NCI-H146 treated with DMSO at 0.1 percent for 48 hours (cell line): ENCODE results near the gene CDH15.
"Not testable (repeated sequence)": the region's sequence is repeated elsewhere in the genome, so short reads cannot be mapped to it uniquely, and the experiment has no call there.

Source experiments
- DNase-seq: peaks from one replicate; lab custom pipeline; 2025; ENCODE audit not compliant: unreplicated experiment; lab: John Stamatoyannopoulos, UW

CDH15 gene

DNA sequence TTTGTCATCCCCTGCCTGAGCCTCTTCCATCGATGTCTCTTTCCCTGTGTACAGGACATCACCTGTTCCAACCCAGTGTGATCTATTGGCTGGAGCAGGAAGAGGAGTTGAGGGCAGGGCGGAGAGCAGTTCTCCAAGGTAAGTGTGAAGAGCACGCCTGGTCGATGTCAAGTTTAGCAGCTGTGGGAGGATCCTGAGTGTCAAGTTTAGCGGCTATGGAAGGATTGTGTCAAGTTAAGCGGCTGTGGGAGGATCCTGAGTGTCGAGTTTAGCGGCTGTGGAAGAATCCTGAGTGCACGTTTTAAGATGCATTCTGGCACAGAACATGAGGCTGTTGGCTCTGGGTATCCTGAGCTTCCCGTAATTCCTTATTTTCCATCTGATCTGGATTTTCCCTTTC, 53.1 kb downstream of the CDH15 start:
- no peak for DNase-seq

DNA sequence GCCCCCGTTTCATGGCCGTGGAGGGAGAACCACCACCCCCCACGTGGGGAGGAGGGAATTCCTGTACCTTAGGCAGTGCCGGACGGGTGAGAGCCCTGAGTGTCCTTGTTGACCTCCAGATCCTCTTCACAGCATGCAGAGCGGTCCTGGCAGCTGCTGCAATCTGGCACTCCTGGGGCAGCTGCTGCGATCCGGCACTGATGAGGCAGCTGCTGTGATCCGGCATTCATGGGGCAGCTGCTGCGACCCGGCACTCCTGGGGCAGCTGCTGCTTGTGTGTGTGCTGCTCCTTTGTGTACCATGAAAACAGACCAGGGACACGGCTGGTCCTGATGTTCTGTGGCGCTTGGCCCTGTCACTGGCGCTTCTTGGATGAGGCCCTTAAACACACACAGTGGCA, 58.7 kb downstream of the CDH15 start:
- DNase-seq, result no peak

DNA sequence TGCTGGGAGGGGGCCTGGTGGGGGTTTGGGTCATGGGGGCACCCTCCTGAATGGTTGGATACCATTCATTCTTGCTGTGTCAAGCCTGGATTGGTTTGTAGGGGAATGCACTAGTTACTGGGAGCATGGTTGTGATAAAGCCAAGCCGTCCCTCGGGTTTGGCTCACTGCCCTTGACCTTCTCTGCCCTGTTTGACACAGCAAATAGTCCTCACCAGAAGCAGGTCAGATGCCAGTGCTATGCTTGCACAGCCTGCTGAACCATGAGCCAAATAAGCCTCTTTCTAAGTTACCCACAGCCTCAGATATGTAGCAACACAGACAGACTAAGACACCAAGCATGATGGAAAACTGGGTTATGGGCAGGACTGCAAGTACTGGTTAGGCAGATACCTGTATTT, 60.6 kb downstream of the CDH15 start:
- DNase-seq, result no peak

DNA sequence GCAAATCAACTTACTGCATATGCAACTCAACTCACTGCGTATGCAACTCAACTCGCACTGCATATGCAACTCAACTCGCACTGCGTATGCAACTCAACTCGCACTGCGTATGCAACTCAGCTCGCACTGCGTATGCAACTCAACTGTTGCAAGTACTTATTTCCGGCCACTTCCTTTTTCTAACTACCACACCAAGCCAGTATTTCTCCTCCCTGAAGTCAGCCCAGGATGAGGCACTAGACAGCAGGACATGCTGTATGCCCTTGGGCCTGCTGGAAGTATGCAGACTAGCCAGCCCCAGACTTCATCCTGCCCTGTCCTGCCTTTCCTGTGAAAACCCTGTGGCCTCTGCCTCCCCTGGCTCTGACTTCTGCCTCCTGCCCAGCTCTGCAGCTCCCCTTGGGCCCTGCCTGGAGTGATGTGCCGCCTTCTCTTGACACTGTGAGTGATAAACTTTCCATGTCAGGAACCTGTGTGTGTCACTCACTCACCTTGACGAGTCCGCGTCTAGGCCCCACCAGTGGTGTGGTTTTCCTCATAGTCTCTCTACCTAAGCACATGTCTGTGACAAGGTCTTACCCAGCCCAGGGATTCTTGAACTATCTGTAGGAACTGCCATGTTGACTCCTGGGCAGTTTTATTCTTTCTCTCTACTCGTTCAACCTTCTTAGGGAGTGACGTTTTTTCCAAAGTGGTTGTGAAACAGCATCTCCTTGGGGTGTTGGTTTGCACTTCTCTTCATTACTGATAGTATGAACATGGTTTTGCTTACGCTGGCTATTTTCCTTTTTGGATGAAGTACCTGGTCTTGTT, 62.3 kb downstream of the CDH15 start:
- DNase-seq, result no peak

DNA sequence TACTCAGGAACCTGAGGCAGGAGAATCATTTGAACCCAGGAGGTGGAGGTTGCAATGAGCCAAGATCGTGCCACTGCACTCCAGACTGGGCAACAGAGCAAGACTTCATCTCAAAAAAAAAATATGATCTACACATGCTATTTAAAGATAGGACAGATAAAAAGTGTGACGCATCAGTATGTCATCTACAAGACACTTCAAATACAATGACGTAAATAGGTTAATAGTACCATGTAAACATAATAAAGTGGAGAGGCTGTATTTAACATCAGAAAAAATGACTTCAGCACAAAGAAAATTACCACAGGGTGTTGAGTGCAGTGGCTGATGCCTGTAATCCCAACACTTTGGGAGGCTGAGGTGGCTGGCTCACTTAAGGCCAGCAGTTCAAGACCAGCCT, 66.2 kb downstream of the CDH15 start:
- no peak for DNase-seq

DNA sequence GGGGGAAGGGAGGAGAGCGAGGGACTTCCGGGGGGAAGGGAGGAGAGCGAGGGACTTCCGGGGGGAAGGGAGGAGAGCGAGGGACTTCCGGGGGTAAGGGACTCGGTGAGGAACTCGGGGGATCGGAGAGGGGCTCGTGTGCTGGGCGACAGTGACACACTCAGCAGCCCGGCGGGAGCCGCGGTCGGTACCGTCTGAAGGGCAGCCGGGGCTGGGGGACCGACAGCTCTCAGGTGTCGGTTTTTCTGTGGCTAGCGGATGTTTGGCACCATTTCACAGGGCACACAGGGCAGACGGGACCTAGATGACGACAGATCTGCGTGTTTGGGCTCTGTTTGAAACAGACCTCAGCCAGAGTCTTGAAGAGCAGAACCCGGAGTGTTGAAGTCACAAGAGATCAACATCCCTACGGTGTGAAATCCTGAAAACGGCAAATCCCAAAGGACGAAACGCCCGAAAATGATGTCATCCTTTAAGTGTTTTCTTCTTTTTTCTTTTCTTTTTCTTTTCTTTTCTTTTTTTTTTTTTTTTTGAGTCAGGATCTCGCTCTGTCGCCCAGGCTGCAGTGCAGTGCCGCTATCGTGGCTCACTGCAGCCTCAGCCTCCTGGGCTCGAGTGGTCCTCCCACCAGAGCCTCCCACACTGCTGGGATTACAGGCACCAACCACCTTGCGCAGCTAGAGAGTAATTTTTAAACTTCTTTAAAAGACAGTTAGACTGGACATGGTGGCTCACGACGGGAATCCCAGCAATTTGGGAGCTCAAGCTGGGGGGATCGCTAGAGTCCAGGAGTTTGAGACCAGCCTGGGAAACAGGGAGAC, 69.8 kb downstream of the CDH15 start:
- peak; percentile 24 for DNase-seq

DNA sequence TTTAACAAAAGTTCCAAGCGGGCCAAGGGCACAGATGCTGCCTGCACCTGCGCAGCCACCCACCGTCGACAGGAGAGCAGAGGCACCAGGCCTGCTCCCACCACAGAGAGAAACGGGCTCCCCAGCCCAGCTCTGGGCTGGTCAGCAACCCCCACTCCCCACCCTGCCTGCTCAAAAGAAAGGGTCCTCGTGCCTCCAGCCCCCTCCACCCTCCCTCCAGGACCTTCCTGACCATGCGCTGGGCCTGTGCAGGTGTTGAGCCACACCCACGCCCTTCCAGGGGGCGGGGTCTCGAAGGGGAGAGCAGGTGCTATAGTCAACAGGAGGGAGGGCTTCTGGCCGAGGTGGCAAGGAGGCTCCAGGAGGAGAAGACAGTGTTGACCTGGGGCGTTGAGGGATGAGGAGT, 71.2 kb downstream of the CDH15 start:
- DNase-seq, result no peak

DNA sequence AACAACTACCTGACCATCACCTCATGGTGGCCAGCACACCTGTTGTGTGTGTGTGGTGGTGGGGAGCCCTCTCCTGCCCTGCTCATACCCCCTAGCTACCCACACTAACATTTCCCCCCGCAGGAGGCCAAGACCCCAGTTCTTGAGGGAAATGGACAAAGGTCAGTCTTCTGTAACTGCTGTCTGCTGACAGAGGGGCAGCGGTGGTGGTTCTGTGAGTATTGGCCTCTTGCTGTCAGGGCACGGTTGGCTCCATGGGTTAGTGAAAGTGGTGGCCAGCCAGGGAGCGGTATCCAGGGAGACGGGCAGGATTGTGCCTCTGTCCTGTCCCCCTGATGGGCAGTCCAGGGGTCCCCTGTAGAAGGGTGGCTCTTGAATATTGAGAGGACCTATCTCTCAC, 72.1 kb downstream of the CDH15 start:
- DNase-seq, result no peak

DNA sequence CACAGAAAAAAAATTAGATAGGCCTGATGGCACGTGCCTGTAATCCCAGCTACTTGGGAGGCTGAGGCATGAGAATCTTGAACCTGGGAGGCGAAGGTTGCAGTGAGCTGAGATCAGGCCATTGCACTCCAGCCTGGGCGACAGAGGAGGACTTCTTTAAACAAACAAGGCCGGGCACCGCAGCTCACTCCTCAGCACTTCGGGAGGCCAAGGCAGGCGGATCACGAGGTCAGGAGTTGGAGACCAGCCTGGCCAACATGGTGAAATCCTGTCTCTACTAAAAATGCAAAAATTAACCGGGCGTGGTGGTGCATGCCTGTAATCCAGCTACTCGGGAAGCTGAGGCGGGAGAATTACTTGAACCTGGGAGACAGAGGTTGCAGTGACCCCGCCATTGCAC, 72.7 kb downstream of the CDH15 start:
- DNase-seq, result not testable (repeated sequence)

DNA sequence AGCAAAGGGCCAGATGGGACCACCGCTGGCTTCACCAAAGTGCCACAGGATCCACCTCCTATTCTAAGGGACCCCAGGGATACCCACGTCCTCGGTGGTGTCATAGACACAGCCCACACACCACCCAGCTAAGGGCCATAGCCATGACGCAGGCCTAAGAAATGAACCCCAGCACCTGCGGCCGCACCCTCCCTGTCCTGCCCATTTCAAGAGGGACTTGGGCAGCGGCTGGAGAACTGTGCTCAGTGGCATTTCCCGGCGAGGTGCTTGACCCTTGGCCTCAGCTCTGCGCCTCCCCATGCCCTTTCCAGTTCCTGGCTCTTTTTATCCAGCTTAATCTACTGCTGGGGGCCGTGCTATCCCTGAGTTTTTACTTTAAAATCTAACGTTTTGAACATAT, 73.2 kb downstream of the CDH15 start:
- DNase-seq, result no peak
